Vagina (tissue), 2 donors: ENCODE data around the gene TPGS1. TPM values are rescaled to one million over a fixed set of nuclear protein-coding genes. Genes with fewer than 3 reads are reported as not detected.

Experiments used
- DNase-seq, 2 donors: peaks; one replicate each; pipeline ENCODE4 v3.0.0-alpha.2; 2017; ENCODE audit errors: extremely low spot score in 2 of 2
- H3K27ac ChIP-seq: fragments of 200-600 bp; sonication (generic); one replicate; pipeline ENCODE4 v1.5.1; 2019
- H3K27me3 ChIP-seq: fragments of 200-600 bp; sonication (generic); one replicate; pipeline ENCODE4 v1.5.1; 2019
- H3K36me3 ChIP-seq, 2 donors: fragments of 200-600 bp; sonication (generic); one replicate each; pipeline ENCODE4 v1.5.1; 2017 to 2019
- H3K4me1 ChIP-seq: fragments of 200-600 bp; sonication (generic); one replicate; pipeline ENCODE4 v1.5.1; 2019
- H3K4me3 ChIP-seq, 2 donors: fragments of 200-600 bp; sonication (generic); 1 replicate in 1 of 2; 2 replicates in 1 of 2; pipeline ENCODE4 v1.5.1; 2016 to 2019
- H3K9me3 ChIP-seq: fragments of 200-600 bp; sonication (generic); one replicate; pipeline ENCODE4 v1.5.1; 2019
- POLR2A ChIP-seq, 2 donors: fragments of 450-650 bp; IDR thresholded peaks; one replicate each; pipeline ENCODE4 v1.6.1; 2017; ENCODE audit warnings: antibody characterized with exemption in 2 of 2, mild to moderate bottlenecking in 2 of 2, moderate library complexity in 2 of 2
- POLR2AphosphoS5 ChIP-seq, 2 donors: sonication (generic); formaldehyde crosslinking; IDR thresholded peaks; one replicate each; pipeline ENCODE4 v1.9.0; 2017; ENCODE audit warnings: antibody characterized with exemption in 2 of 2, mild to moderate bottlenecking in 2 of 2, low read depth in 1 of 2; ENCODE audit not compliant: insufficient read depth in 1 of 2
- intact Hi-C: fragments of 100-400 bp; cut with DNase I; formaldehyde crosslinking; loops from one replicate; pipeline ENCODE4 v1.15.1; 2023
- total RNA-seq: library from RNA; depleted of rRNA; stranded (reverse); fragments of >200 nt; gene quantifications from one replicate; pipeline ENCODE4 v1.2.3, GENCODE V29; 2016
- TF ChIP-seq, protein P1 (sequence below), 3 experiments: fragments of 450-650 bp in 2 of 3; fragments of 200-600 bp in 1 of 3; sonication (generic) in 1 of 3; IDR thresholded peaks; one replicate each; pipeline ENCODE4 v1.5.1; 2017 to 2019; ENCODE audit warnings: antibody characterized with exemption in 3 of 3, mild to moderate bottlenecking in 2 of 3, moderate library complexity in 2 of 3

Gene TPGS1
- total RNA-seq, 1 donor from 2014 or later, result 39.5 TPM

GRCh38 chr19:517721-518597 is 10.7 kb downstream of the TPGS1 start:
- DNase-seq, result no peak
- intact Hi-C loops, result no loop called here
- peaks cover 9% of the 10 kb centered on the region for H3K4me1 ChIP-seq
- H3K27me3 ChIP-seq, result no peaks in the 10 kb centered on the region
- H3K9me3 ChIP-seq, result no peaks in the 10 kb centered on the region
- H3K36me3 ChIP-seq, result peaks cover 0 to 5% of the 10 kb centered on the region in 2 donors
- no peak overlapping the region for H3K4me3 ChIP-seq
- peak overlapping the region; percentile 66 for H3K27ac ChIP-seq
- TF ChIP-seq, protein P1, sequence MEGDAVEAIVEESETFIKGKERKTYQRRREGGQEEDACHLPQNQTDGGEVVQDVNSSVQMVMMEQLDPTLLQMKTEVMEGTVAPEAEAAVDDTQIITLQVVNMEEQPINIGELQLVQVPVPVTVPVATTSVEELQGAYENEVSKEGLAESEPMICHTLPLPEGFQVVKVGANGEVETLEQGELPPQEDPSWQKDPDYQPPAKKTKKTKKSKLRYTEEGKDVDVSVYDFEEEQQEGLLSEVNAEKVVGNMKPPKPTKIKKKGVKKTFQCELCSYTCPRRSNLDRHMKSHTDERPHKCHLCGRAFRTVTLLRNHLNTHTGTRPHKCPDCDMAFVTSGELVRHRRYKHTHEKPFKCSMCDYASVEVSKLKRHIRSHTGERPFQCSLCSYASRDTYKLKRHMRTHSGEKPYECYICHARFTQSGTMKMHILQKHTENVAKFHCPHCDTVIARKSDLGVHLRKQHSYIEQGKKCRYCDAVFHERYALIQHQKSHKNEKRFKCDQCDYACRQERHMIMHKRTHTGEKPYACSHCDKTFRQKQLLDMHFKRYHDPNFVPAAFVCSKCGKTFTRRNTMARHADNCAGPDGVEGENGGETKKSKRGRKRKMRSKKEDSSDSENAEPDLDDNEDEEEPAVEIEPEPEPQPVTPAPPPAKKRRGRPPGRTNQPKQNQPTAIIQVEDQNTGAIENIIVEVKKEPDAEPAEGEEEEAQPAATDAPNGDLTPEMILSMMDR (IDR thresholded peaks at IDR 0.05), result no peak
- TF ChIP-seq POLR2A (IDR thresholded peaks at IDR 0.05), result no peak
- TF ChIP-seq POLR2AphosphoS5 (IDR thresholded peaks at IDR 0.05; ENCODE audit: insufficient read depth in 1 of 2, low read depth in 1 of 2), result no peak

- Histone ChIP-seq H3K4me3 (peak overlapping the region; percentile 31 to 40), H3K9me3 (no peaks in the 10 kb centered on the region), H3K27me3 (no peaks in the 10 kb centered on the region), H3K36me3 (peaks cover 0 to 5% of the 10 kb centered on the region in 2 donors), H3K4me1 (peaks cover 2% of the 10 kb centered on the region), H3K27ac (peak overlapping the region; percentile 54)
- intact Hi-C loops, result no loop called here
- TF ChIP-seq, protein P1 (IDR thresholded peaks at IDR 0.05), result no peak
- TF ChIP-seq POLR2A (IDR thresholded peaks at IDR 0.05), result no peak
- peak in 1 of 2 donors; percentile 22 for TF ChIP-seq POLR2AphosphoS5 (IDR thresholded peaks at IDR 0.05; ENCODE audit: insufficient read depth in 1 of 2, low read depth in 1 of 2)
- no peak for DNase-seq
These were observed 11.4 kb downstream of the TPGS1 start for GRCh38 chr19:518598-519231.

GRCh38 chr19:519449-519865 is 12.2 kb downstream of the TPGS1 start:
- Histone ChIP-seq H3K27ac (no peak overlapping the region), H3K9me3 (no peaks in the 10 kb centered on the region), H3K4me3 (peak overlapping the region; percentile 31 to 40), H3K4me1 (peaks cover 3% of the 10 kb centered on the region), H3K36me3 (peaks cover 0 to 5% of the 10 kb centered on the region in 2 donors), H3K27me3 (no peaks in the 10 kb centered on the region)
- intact Hi-C loops, result no loop called here
- DNase-seq, result no peak
- TF ChIP-seq POLR2AphosphoS5 (IDR thresholded peaks at IDR 0.05; ENCODE audit: insufficient read depth in 1 of 2, low read depth in 1 of 2), result no peak
- TF ChIP-seq POLR2A (IDR thresholded peaks at IDR 0.05), result no peak
- TF ChIP-seq, protein P1 (IDR thresholded peaks at IDR 0.05), result no peak

DNA sequence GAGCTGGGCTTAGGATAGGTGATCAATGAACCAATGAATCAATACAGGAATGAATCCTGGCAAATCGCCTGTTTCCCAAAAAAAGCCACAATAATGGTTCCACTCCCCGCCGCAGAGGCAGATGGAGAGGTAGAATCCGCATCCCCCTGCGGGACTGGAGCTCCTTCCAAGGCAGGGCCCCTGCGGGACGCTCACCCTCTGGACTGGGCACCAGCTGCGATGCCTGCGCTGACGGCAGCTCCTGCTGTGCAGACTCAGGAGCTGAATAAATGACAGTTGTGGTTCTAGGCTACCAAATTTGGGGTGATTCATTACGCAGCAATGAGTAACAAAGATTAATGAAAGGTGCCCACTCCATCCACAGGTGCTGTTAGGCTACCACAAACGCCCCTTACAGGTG is 15.4 kb downstream of the TPGS1 start:
- Histone ChIP-seq H3K4me3 (no peak overlapping the region), H3K27me3 (no peaks in the 10 kb centered on the region), H3K36me3 (peaks cover 0 to 5% of the 10 kb centered on the region in 2 donors), H3K27ac (no peak overlapping the region), H3K4me1 (peaks cover 3% of the 10 kb centered on the region), H3K9me3 (no peaks in the 10 kb centered on the region)
- TF ChIP-seq, protein P1 (IDR thresholded peaks at IDR 0.05), result no peak
- TF ChIP-seq POLR2AphosphoS5 (IDR thresholded peaks at IDR 0.05; ENCODE audit: insufficient read depth in 1 of 2, low read depth in 1 of 2), result no peak
- no peak for TF ChIP-seq POLR2A (IDR thresholded peaks at IDR 0.05)
- no peak for DNase-seq
- intact Hi-C loops, result no loop called here
